Stimulated activated naive CD8-positive, alpha-beta T cell treated with anti-CD3 and anti-CD28 coated beads, Interleukin-15, Interleukin-2, amounts not matched to agents 100 U/mL and 50 U/mL, for 24 hours (primary cell): Measurements from ENCODE around the gene INO80C.

Source experiments
- ATAC-seq: fragments of 150-1000 bp; cut with Tn5 transposase; one replicate; pipeline ENCODE4 v1.10.0; 2021
- DNase-seq: peaks from one replicate; pipeline ENCODE4 v3.0.0; 2021

Gene INO80C

DNA sequence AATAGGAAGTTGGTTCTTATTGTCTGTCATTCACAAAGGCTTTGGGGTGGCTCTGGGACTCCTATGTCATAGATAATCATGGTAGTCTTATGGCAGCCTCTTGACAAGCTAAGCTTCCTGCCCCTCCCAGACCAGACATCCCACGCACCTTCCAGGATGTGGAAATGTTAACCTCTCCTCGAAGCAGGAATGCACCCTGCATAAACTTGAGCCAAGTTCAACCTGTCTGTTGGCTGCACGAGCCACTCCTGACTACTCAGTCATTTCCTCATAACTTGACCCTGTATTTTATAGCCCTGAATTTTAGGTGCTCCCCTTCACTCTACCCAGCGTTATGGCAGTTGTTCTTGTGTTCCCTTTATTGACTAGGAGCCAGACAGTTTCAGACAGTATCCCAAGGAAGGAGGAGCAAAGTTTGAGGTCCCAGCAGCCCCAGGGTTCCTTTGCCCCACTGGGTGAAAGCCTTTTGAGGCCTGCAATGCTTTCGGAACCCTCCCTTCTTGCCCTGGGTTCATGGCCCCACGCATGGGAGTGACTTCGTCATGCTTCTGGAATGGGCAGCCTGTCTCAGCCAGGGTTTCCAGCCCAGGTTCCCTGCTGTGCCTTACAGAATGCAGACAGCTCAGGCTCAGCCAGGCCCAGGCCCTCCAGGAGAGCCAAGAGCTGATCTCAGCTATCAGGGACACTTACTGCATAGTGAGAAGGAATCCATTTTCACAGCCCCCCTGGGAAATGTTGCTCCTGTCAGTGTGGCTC lies 15.6 kb upstream of the INO80C start:
- no peak for ATAC-seq

DNA sequence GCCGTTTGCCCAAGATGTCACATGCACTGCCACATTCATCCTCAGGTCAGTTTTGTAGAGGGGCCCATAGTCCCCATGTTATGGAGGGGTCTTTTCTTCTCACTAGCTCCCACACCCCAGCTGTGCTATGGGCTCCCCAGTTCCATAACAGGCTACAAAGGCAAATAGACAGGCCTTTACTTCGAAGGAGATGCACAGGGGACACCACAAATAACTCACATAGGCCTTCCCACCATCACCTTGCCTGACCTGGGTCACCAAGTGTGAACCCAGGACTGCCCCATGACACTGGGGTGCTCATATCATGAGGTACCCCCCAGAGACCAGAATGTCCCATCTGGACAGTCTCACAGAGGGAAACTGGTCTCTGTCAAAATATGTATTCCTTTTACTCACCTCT lies 15.0 kb upstream of the INO80C start:
- DNase-seq (no peak), ATAC-seq (no peak)

More for the DNA sequence above, 15.6 kb upstream of the INO80C start:
- DNase-seq: no peak

DNA sequence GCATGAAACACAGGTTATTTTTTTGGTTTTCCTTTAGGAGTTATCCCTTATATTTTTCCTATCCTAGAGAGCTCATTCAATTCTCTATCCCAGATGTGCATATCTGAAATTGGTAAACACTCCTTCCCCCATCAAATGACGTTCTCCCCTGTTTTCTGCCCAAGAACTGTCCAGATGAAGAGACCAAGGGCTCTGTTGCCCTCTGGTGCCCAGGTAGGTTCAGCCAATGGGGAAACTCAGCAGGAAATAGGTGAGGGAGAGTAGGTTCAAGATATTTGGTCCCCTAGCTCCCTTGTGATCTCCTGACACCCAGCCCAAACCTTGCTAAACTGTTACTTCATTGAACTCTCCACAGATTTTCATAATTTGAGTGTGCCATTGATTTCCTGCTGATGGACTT lies 14.1 kb upstream of the INO80C start:
- no peak for DNase-seq
- no peak for ATAC-seq

DNA sequence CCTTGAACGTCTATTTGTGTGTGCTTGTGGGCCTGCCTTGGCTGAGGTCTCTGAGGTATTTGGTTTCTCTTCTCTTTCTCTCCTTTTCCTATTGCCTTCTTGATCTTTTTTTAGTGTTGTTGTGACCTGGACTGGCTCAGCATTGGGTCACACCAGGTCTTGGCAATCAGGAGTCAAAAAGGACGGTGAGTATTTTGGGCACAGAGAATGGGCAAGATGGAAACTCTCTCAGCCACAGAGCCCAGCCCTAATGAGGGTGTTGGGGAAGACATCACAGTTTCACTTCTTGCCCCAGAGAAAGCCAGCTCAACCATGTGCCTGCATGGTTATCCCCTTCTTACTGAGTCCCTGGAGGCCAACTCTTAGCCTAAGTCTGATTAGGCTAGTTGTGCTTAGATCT lies 13.7 kb upstream of the INO80C start:
- ATAC-seq (peak; percentile 42), DNase-seq (no peak)

DNA sequence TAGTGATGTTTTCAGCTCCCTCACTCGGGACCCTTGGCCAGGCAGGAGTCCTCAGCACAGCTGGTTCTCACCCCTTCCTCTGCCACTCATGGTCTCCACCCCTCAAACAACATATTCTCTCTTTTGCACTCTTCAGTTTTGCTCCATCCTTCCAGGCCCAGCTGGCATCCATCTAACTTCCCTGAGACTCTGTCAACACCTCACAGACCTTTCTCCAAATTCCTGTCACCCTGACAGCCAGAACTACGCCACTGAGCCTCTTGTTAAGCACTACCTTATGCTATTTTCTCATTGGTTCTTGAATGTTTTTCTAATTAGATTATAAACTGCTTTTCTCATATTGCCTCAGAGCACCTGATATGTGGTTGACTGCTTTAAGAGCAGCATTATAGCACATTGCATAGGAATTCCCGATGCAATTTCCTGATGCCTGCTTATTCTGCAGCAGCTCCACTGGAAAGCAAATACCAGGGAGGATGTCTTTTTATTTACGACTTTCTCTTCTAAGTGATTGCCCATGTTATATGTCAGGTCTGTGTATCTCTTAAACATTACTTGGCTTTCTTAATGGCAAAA lies 12.4 kb upstream of the INO80C start:
- no peak for DNase-seq
- ATAC-seq: no peak

DNA sequence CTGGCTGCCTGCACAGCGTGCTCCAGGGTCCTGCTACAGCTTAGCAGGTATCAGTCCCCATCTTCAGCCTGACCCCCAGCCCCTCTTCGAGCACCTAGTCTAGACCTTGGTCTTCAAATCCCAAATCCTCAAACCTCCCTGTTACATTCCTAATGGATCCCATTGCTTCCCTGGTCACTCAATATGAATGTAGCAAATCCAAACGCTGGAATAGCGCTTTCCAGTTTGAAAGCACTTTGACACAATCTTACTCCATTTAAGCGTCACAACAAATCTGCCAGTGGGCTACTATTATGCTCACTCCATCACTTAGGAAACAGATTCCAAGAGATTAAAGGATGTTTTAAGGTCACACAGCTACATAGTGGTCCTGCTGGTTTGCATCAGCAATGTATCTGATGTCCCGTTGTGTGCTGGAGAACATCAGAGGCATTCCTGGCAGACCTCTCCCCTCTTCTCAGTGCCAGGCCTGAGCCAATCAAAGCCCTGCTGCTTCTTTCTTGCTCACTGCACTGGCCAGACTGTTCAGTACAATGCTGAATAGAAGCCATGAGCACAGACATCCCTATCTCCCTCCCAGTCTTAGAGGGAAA lies 11.1 kb upstream of the INO80C start:
- DNase-seq: no peak
- ATAC-seq: no peak

DNA sequence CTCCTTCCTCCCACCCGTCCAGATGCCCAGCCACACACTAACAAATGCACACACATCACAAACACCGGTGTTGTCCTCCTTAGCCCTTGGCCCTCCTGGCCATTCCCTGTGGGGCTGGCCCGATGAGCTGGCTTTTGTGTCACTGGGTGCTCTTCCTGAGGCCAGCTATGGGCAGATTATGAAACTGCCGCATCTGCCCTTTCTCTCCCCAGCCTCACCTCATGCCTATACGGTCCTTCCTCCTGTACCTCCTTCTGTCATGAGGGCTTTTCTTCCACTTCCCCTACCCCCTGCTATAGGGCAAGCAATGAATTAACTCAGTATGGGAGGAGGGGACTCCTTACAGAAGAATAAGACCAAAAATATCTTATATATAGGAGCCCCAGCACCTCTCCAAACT lies 10.3 kb upstream of the INO80C start:
- ATAC-seq: no peak
- DNase-seq: no peak

DNA sequence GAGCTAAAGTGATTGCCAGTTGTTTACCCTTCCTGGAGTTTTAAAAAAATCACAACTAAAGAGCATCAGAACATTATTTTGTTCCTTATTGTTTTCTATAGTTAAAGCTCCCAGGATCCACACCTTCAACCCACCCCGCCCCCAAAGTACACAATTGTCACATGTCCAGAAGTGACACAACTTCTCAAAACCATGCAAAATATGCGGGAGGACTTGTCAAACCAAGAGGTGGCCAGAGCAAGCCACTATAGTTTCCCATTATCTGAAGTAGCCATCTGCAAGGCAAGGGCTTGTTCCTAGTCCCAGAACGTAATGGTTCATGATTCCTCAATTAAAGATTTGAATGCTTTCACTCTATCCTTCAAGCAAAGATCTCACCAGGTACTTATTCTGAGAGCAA lies 9.9 kb upstream of the INO80C start:
- ATAC-seq (no peak), DNase-seq (no peak)

DNA sequence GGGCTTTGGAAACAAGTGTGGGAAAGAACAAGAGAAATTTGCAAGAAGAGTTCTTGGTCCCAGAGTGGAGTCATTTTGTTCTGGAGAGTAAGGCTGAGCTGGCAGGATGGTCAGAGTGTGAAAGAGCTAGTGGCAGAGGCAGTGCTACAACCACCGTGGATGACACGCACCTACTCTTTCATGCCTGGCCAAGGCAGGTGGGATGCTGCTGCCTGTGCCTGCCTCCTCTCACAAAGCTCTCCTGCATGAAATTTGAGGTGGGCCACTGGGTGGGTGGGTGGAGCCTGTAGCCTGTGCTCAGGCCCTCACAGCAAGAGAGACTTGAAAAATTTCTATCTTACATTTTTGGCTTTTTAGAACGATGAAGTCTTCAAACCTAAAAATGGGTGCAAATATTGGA lies 9.4 kb upstream of the INO80C start:
- ATAC-seq (no peak), DNase-seq (no peak)

DNA sequence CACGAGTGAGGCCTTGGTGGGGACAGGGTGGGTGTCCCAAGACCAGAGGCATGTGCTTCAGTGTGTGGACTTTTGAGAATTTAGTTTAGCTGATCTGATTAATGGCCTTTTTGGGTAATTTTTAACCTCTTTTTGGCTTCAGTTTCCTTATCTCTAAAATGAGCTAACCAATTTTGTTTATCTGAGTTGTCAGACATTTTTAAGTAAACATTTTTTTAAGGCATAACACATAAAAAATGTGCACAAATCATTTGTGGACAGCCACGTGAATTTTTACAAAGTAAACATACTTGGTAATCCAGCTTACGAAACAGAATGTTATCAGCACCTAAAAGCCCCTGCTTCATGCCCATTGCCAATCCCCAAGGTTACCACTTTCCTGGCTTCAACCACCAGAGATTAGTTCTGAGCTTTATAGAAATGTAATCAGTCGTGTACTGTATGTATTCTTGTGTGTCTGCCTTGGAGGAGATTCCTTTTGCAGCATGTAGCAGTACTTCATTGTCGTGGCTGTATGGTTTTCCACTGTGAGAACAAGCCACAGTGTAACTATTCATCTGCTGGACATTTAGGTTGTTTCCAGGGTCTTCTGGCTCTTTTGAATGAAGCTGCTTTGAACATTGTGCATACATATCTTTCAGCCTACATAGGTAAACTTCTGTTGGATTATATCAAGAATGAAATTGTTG lies 8.4 kb upstream of the INO80C start:
- no peak for ATAC-seq
- no peak for DNase-seq

DNA sequence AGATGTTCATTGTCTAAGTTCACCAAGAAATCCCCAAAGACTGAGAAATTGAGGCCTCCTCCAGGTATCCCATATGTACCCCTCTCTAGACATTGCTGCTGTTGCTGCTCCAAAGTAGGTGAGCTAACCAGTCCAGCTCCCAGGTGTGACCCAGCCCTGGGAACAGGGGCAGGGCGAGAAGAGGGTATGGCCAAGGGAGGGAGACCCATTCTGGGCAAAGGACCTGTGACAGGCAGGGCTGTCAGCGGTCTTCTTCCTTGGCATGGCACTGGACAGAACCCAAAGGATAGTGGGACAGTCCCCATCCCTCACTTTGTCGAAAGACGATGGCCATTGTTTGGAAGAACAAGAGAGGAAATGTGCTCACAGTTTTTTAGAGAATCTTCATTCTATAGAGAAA lies 7.2 kb upstream of the INO80C start:
- ATAC-seq (no peak), DNase-seq (no peak)

DNA sequence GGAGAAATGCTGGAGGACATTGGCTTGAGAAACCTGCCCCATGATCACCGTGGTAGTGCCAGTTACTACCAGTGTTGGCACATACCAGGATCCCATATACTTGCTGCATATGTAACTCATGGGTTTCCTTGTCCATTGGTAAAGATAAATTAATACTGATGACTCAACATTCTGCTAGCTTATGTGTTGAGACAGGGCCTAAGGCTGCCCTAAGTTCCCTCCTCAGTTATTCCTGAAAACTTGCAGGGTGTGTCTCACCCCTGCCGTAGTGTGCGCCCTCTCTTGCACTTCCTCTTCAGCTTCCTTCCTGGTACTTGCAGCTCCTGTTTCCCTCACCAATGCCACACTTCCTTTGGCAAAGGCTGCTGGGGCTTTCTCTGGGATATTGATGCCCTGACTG lies 4.3 kb upstream of the INO80C start:
- ATAC-seq (no peak), DNase-seq (no peak)

DNA sequence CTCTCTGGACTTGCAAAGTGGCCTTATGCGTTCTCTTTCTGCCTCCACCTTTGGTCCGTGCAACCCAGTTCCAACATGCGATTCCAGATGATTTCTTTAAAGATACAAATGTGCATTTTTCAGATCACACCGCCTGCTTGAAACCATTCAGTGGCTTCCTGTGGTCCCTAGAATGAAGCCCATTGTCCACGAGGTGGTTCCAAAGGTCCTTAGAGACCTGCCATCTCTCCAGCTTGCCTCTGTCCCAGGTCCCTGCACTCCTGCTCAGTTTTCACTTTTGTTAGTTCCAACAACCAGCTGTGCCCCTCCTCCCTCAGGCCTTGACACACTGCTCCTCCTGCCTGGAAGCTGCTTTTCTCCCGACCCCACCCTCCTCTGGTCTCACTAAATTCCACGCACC lies 3.6 kb upstream of the INO80C start:
- ATAC-seq: no peak

DNA sequence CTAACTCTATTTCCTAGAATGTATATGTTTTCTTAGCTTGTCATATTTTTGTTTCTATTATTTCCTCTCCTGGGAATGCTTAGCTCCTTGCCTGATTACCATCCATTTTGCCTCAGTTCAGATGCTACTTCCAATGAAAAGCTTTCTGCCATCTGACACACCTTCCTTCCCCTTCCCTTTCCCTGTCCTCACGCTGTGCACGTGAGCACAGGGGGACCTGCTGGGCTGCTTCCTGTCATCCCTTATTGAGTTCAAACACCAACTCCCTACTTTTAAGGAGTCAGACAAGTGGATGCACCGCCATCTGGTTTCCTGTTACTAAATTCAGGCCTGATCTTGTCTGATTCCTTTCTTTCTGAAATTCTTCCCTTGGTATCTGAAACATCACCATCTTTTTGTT lies 2.4 kb upstream of the INO80C start:
- DNase-seq (no peak), ATAC-seq (no peak)

More for the DNA sequence above, 3.6 kb upstream of the INO80C start:
- DNase-seq: no peak

DNA sequence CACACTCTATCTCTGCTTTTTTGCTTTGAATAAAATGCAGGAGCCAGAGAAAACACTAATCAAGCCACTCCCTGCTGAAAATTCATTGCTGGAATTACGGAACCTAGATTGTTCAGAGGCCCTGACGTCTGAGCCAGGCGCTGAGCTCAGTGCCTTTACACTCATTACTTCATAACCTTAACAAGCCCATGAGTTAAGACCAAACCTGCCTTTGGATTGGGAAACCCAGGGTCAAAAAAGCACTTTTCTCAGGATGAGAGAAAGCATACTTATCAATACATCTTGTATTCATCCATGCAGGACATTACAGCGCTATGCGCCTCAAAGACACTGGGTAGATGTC lies 762 bp downstream of the INO80C start:
- ATAC-seq: peak; percentile 5
- DNase-seq: peak; percentile 17

DNA sequence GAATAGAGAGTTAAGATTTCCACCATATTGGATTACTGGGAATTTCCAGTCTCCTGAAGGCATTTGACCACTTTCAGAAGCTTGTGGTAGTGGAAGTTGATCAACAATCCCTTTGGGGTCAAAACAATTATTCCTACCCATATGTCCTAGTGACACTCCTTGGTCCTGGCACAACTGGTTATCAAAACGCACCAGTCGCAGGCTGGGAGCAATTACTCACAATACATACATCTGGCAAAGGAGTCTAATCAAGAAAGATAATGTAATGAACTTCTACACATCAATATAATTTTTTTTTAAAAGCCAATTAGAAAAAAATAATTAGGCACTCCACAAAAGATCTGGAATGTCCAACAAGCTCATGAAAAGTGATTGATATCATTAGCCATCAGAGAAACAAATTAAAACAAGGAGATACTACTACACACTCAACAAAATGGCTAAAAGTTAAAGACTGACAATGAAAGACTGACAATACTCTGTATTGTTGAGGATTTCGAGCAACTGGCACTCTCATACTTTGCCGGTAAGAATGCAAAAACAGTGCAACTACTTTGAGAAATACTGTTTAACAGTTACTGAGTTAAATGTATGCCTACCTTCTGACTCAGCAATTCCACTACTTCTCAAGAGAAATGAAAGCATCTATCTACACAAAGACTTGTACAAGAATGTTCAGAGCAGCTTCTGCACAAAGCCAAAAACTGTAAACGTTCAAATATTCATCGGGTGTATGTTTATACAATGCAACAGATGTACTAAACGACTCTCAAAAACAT lies 2.0 kb downstream of the INO80C start:
- DNase-seq: no peak
- ATAC-seq: no peak

DNA sequence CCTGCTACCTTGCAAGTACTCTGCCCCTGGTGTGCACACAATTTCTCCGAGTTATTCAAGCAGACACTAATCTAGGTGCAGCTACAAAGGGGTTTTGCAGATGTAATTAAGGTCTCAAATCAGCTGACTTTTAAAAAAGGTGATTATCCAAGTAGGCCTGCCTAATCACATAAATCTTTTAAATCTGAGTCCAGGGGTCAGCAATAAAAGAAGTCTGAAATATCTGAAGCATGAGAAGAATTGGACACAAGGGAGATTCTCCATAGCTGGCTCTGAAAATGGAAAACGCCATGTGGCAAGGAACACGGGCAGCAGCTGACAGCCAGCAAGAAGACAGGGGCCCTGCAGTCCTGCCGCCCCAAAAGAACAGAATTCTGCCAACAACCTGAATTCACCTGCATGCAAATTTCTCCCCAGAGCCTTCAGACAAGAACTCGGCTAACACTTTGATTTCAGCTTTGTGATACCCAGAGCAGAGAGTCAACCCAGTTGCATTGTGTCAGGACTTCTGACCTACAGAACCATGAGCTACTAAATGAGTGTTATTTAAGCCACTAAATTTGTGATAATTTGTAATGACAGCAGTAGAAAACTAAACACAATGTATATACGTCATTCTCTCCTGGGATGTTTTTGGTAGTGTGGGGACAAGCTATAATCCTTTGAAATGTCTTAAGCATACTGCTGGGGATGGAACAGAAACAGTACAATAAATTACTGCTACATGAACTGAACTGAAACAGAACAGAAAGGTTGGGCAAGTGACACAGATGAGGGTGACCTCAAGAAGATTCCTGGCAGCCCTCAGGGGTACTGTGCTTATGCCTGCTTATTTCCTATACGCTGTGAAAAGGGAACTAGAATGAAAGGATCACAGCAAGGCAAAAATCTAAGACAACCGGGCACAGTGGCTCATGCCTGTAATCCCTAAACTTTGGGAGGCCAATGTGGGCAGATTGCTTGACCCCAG lies 3.2 kb downstream of the INO80C start:
- no peak for DNase-seq
- no peak for ATAC-seq

DNA sequence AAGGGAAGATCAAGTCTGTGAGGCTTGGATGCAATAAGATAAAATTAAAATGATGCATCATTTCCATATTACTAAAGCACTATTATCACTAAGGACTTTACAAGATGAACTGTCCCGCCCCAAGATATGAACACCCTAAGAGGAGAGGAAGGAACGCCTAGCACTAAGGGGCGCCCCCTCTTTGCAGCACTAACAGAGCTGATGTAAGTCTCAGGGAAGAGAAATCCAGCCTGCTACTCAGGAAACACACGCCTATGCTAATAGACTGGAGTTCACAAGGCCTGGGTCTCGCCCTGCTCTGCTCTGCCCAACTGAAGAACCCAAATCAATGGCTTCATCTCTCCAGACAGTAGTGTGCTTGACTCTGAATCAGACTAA lies 6.1 kb downstream of the INO80C start:
- DNase-seq (no peak), ATAC-seq (peak; percentile 33)

DNA sequence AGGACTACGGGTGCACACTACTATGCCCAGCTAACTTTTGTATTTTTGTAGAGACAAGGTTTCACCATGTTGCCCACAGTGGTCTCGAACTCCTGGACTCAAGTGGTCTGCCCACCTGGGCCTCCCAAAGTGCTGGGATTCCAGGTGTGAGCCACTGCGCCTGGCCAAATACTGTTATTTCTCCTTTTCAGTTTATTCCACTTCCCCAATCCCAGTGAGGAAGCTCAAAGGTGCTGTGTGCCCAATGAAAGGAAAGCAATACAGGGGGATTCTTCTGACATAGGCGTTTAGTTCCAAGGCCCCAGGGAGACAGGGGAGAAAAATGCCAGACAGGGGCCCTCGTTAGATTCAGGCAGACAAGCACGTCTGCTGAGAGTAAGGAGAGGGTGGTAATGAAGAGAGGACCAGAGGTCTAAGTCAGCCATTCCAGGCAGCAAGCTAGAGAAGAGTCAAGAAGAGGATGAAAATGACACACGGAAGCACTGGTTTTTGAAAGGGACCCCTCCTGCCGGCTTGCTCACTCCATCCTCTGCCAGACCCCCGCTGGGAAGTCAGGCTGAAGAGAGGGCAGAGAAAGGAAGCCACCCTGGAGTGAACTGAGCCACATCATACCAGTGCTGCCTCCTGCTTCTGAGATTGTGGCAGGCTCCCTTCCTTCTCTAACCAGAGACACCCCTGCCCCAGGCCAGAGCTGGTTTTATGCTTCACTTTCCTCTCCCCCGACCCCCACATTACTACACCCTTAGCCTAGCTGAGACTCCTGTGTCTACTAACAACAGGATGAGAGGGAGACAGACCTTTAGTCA lies 6.7 kb downstream of the INO80C start:
- ATAC-seq: peak; percentile 41
- DNase-seq: no peak

DNA sequence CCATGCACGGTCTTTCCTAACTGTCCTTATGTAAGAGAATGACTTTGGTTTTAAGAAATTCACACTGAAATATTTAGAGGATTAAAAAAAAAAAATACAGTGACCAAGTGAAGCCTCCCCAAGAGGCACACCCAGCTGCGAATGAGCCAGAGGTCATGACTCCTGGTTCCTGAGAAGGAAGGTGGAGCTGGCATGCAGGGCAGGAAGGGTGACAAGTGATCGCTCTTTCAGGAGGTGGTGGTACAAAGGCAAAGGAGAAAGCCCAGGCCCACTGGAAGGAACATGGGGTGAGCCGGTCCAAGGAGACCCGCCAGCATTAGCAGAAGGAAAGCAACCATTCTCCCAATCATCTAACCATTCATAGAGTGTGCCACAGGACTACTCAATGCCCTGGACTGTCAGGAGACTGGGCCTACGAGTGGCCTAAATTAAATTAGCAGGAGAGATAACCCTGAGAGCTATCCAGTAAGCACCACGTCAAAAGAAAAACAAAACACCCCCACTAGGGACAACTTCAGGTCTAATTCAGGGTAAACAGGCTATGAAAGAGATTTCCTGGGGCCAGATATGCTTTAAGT lies 7.8 kb downstream of the INO80C start:
- no peak for DNase-seq
- ATAC-seq: no peak
